H9 (cell line): ENCODE results near the gene LUZP2. TPM values are rescaled to one million over a fixed set of nuclear protein-coding genes. Genes with fewer than 3 reads are reported as not detected.

Experiments
- DNase-seq: peaks from one replicate; pipeline ENCODE4 v3.0.0-alpha.2; 2017
- H2AFZ ChIP-seq: one replicate; pipeline ENCODE4 v1.6.1; 2013; ENCODE audit warnings: mild to moderate bottlenecking, low read length, control low read depth, moderate library complexity
- H2AK5ac ChIP-seq: 2 replicates; pipeline ENCODE4 v1.6.1; 2013; ENCODE audit warnings: low read length, control low read depth, mixed read lengths; ENCODE audit not compliant: insufficient read length
- H2BK120ac ChIP-seq: one replicate; pipeline ENCODE4 v1.6.1; 2013; ENCODE audit warnings: low read depth, mild to moderate bottlenecking, low read length, control low read depth, inconsistent platforms; ENCODE audit not compliant: poor library complexity, severe bottlenecking
- H2BK12ac ChIP-seq: 2 replicates; pipeline ENCODE4 v1.6.1; 2013; ENCODE audit warnings: low read length, control low read depth, mixed read lengths, low read depth; ENCODE audit not compliant: insufficient read length
- H2BK15ac ChIP-seq: 2 replicates; pipeline ENCODE4 v1.6.1; 2013; ENCODE audit warnings: low read depth, low read length, control low read depth
- H2BK20ac ChIP-seq: one replicate; pipeline ENCODE4 v1.6.1; 2013; ENCODE audit warnings: low read depth, mild to moderate bottlenecking, low read length, control low read depth, inconsistent platforms; ENCODE audit not compliant: poor library complexity, severe bottlenecking
- H2BK5ac ChIP-seq: 2 replicates; pipeline ENCODE4 v1.6.1; 2013; ENCODE audit warnings: low read length, control low read depth, mixed read lengths; ENCODE audit not compliant: insufficient read length
- H3K14ac ChIP-seq: 2 replicates; pipeline ENCODE4 v1.6.1; 2013; ENCODE audit warnings: low read length, control low read depth; ENCODE audit not compliant: insufficient read depth
- H3K18ac ChIP-seq: 2 replicates; pipeline ENCODE4 v1.6.1; 2013; ENCODE audit warnings: low read depth, mild to moderate bottlenecking, mixed read lengths, low read length, control low read depth; ENCODE audit not compliant: insufficient read length
- H3K23ac ChIP-seq: 2 replicates; pipeline ENCODE4 v1.6.1; 2013; ENCODE audit warnings: low read length, control low read depth, mixed read lengths, low read depth; ENCODE audit not compliant: insufficient read length
- H3K23me2 ChIP-seq: 2 replicates; pipeline ENCODE4 v1.6.1; 2013; ENCODE audit warnings: low read depth, mild to moderate bottlenecking, mixed read lengths, low read length, control low read depth; ENCODE audit not compliant: insufficient read length, poor library complexity, severe bottlenecking
- H3K27ac ChIP-seq: 2 replicates; pipeline ENCODE4 v1.5.1; 2013; ENCODE audit warnings: low read length, control low read depth, mixed read lengths, low read depth; ENCODE audit not compliant: insufficient read length
- H3K27me3 ChIP-seq: 2 replicates; pipeline ENCODE4 v1.6.1; 2013; ENCODE audit warnings: low read length, control low read depth, inconsistent platforms; ENCODE audit not compliant: insufficient read depth
- H3K4ac ChIP-seq: 2 replicates; pipeline ENCODE4 v1.6.1; 2013; ENCODE audit warnings: low read depth, mild to moderate bottlenecking, control low read depth, inconsistent platforms, low read length, moderate library complexity
- H3K4me1 ChIP-seq: 2 replicates; pipeline ENCODE4 v1.6.1; 2013; ENCODE audit warnings: low read length, control low read depth, inconsistent platforms; ENCODE audit not compliant: insufficient read depth
- H3K4me2 ChIP-seq: 2 replicates; pipeline ENCODE4 v1.6.1; 2013; ENCODE audit warnings: low read length, control low read depth, mixed read lengths; ENCODE audit not compliant: insufficient read length, insufficient read depth
- H3K56ac ChIP-seq: 2 replicates; pipeline ENCODE4 v1.6.1; 2013; ENCODE audit warnings: low read depth, mild to moderate bottlenecking, mixed read lengths, low read length, control low read depth; ENCODE audit not compliant: insufficient read length
- H3K79me1 ChIP-seq: 2 replicates; pipeline ENCODE4 v1.6.1; 2013; ENCODE audit warnings: low read depth, mild to moderate bottlenecking, moderate library complexity, low read length, control low read depth, inconsistent platforms; ENCODE audit not compliant: insufficient read depth, poor library complexity, severe bottlenecking
- H3K79me2 ChIP-seq: 2 replicates; pipeline ENCODE4 v1.6.1; 2013; ENCODE audit warnings: low read length, control low read depth, inconsistent platforms; ENCODE audit not compliant: insufficient read depth
- H3K9ac ChIP-seq: 2 replicates; pipeline ENCODE4 v1.6.1; 2013; ENCODE audit warnings: low read length, control low read depth, mixed read lengths; ENCODE audit not compliant: insufficient read length; ENCODE audit errors: extremely low read depth
- H3K9me3 ChIP-seq: one replicate; pipeline ENCODE4 v1.6.1; 2013; ENCODE audit warnings: low read depth, low read length, inconsistent platforms; ENCODE audit not compliant: control insufficient read depth
- H3T11ph ChIP-seq: one replicate; pipeline ENCODE4 v1.6.1; 2013; ENCODE audit warnings: mild to moderate bottlenecking, low read length, control low read depth, inconsistent platforms
- H4K20me1 ChIP-seq: one replicate; pipeline ENCODE4 v1.6.1; 2013; ENCODE audit not compliant: control insufficient read depth, insufficient read length, insufficient read depth
- H4K5ac ChIP-seq: 2 replicates; pipeline ENCODE4 v1.6.1; 2013; ENCODE audit warnings: low read depth, mild to moderate bottlenecking, mixed read lengths, low read length, control low read depth; ENCODE audit not compliant: insufficient read length
- H4K8ac ChIP-seq: replicated peaks from 2 replicates; pipeline ENCODE4 v1.6.1; 2013; ENCODE audit warnings: low read length, control low read depth, mixed read lengths, low read depth; ENCODE audit not compliant: insufficient read length
- H4K91ac ChIP-seq: 2 replicates; pipeline ENCODE4 v1.6.1; 2013; ENCODE audit warnings: low read depth, mild to moderate bottlenecking, moderate library complexity, mixed read lengths, low read length, control low read depth; ENCODE audit not compliant: insufficient read length
- H3K27ac Mint-ChIP-seq, 3 experiments: 2 replicates in 2 of 3; 3 replicates in 1 of 3; pipeline ENCODE4 v1.8.0; 2020 to 2021; ENCODE audit warnings: mixed read lengths in 3 of 3, mild to moderate bottlenecking in 1 of 3, moderate library complexity in 1 of 3
- H3K27me3 Mint-ChIP-seq: 2 replicates; pipeline ENCODE4 v1.8.0; 2021; ENCODE audit warnings: low read depth, mild to moderate bottlenecking, moderate library complexity, mixed read lengths
- H3K36me3 Mint-ChIP-seq, 3 experiments: 2 replicates in 2 of 3; 3 replicates in 1 of 3; pipeline ENCODE4 v1.8.0; 2020 to 2021; ENCODE audit warnings: low read depth in 3 of 3, mixed read lengths in 3 of 3; ENCODE audit not compliant: insufficient read depth in 1 of 3
- H3K4me1 Mint-ChIP-seq, 2 experiments: 2 replicates each; pipeline ENCODE4 v1.8.0; 2020; ENCODE audit warnings: mixed read lengths in 2 of 2
- H3K4me3 Mint-ChIP-seq, 2 experiments: 2 replicates in 1 of 2; 3 replicates in 1 of 2; pipeline ENCODE4 v1.8.0; 2020 to 2021; ENCODE audit warnings: mild to moderate bottlenecking in 2 of 2, mixed read lengths in 2 of 2, moderate library complexity in 1 of 2
- H3K9me3 Mint-ChIP-seq, 2 experiments: 2 replicates in 1 of 2; 3 replicates in 1 of 2; pipeline ENCODE4 v1.8.0; 2020; ENCODE audit warnings: mild to moderate bottlenecking in 2 of 2, mixed read lengths in 2 of 2, moderate library complexity in 1 of 2
- CTCF ChIP-seq: fragments of 200-600 bp; sonication (generic); conservative IDR thresholded peaks from 3 replicates; pipeline ENCODE4 v1.8.0; 2021; ENCODE audit warnings: antibody characterized with exemption, mild to moderate bottlenecking
- total RNA-seq: library from RNA; stranded (reverse); gene quantifications from 2 replicates; pipeline ENCODE4 v1.2.1, GENCODE V29; 2021

LUZP2 gene
- total RNA-seq, 1 experiment from 2014 or later: 25.4 TPM

GRCh38 chr11:24705474-24705873 lies 208.6 kb downstream of the LUZP2 start:
- peaks cover 3 to 9% (median 8%) of the 10 kb centered on the region in 3 experiments; a peak in 4 of 7 replicates for H3K36me3 Mint-ChIP-seq
- Histone ChIP-seq H3K4me1 (no peaks in the 10 kb centered on the region; the same call in 1 of the 2 replicates), H4K5ac (no peak overlapping the region), H3K23ac (no peak overlapping the region), H2AK5ac (no peak overlapping the region), H4K20me1 (no peaks in the 10 kb centered on the region), H2BK12ac (no peak overlapping the region), H3K23me2 (no peaks in the 10 kb centered on the region), H4K8ac (no peak overlapping the region), H3K9ac (no peak overlapping the region), H3K56ac (no peak overlapping the region), H2BK20ac (no peak overlapping the region), H3K79me1 (no peaks in the 10 kb centered on the region), H4K91ac (no peak overlapping the region), H2AFZ (no peak overlapping the region), H3K18ac (no peak overlapping the region), H3K79me2 (no peaks in the 10 kb centered on the region), H3K4me2 (no peak overlapping the region), H3K14ac (no peak overlapping the region), H3K27me3 (no peaks in the 10 kb centered on the region), H3K4ac (no peak overlapping the region), H3K27ac (no peak overlapping the region), H2BK5ac (no peak overlapping the region), H3T11ph (no peak overlapping the region), H2BK15ac (no peak overlapping the region), H2BK120ac (no peak overlapping the region), H3K9me3 (no peaks in the 10 kb centered on the region)
- H3K9me3 Mint-ChIP-seq: peaks cover 0 to 3% of the 10 kb centered on the region in 2 experiments; a peak in 2 of 5 replicates
- H3K27me3 Mint-ChIP-seq: no peaks in the 10 kb centered on the region
- no peak for DNase-seq
- H3K27ac Mint-ChIP-seq: peak overlapping the region in 1 of 3 experiments; percentile 33; a peak in 1 of 7 replicates
- no peak overlapping the region for H3K4me3 Mint-ChIP-seq
- H3K4me1 Mint-ChIP-seq: peaks cover 14 to 15% of the 10 kb centered on the region in 2 experiments
- no peak for TF ChIP-seq CTCF
